Inflammatory macrophage treated with lipopolysaccharide for 1 hour (primary cell): ENCODE data around the gene TXNDC16.
"Not testable (repeated sequence)": the region's sequence is repeated elsewhere in the genome, so short reads cannot be mapped to it uniquely, and the experiment has no call there.

Source experiments
- DNase-seq, 2 donors: peaks; one replicate each; pipeline ENCODE4 v3.0.0-alpha.2; 2020 to 2022

The TXNDC16 gene

GRCh38 chr14:52538623-52539022, 13.7 kb downstream of the TXNDC16 start:
- peak; percentile 37 to 48 for DNase-seq

GRCh38 chr14:52536269-52536668, 16.0 kb downstream of the TXNDC16 start:
- no peak for DNase-seq

GRCh38 chr14:52531481-52531880, 20.8 kb downstream of the TXNDC16 start:
- DNase-seq, result no peak

- no peak for DNase-seq
These were observed 25.3 kb downstream of the TXNDC16 start for GRCh38 chr14:52527052-52527451.

GRCh38 chr14:52522581-52523345, 29.5 kb downstream of the TXNDC16 start:
- DNase-seq, result no peak

GRCh38 chr14:52522033-52522432, 30.3 kb downstream of the TXNDC16 start:
- DNase-seq, result no peak

- no peak for DNase-seq
These were observed 38.1 kb downstream of the TXNDC16 start for GRCh38 chr14:52514046-52514811.

GRCh38 chr14:52513249-52513648, 39.1 kb downstream of the TXNDC16 start:
- DNase-seq, result no peak

GRCh38 chr14:52494444-52494843, 57.9 kb downstream of the TXNDC16 start:
- no peak for DNase-seq

GRCh38 chr14:52485350-52485960, 66.8 kb downstream of the TXNDC16 start:
- no peak for DNase-seq

GRCh38 chr14:52481864-52482263, 70.4 kb downstream of the TXNDC16 start:
- no peak for DNase-seq

GRCh38 chr14:52473557-52473956, 78.7 kb downstream of the TXNDC16 start:
- DNase-seq, result peak; percentile 15 to 63

- no peak for DNase-seq
These were observed 79.6 kb downstream of the TXNDC16 start for GRCh38 chr14:52472728-52473127.

- not testable (repeated sequence) for DNase-seq
These were observed 80.1 kb downstream of the TXNDC16 start for GRCh38 chr14:52472251-52472650.

- DNase-seq, result no peak
These were observed 84.6 kb downstream of the TXNDC16 start for GRCh38 chr14:52467515-52468266.

GRCh38 chr14:52464175-52464574, 88.1 kb downstream of the TXNDC16 start:
- no peak for DNase-seq

- no peak for DNase-seq
These were observed 88.9 kb downstream of the TXNDC16 start for GRCh38 chr14:52463375-52463774.

GRCh38 chr14:52461721-52462120, 90.6 kb downstream of the TXNDC16 start:
- no peak for DNase-seq

GRCh38 chr14:52458721-52459085, 93.6 kb downstream of the TXNDC16 start:
- DNase-seq, result no peak

- no peak for DNase-seq
These were observed 94.9 kb downstream of the TXNDC16 start for GRCh38 chr14:52457411-52457810.

- no peak for DNase-seq
These were observed 96.8 kb downstream of the TXNDC16 start for GRCh38 chr14:52455291-52456088.

- DNase-seq, result no peak
These were observed 105.1 kb downstream of the TXNDC16 start for GRCh38 chr14:52447236-52447635.
